CD4-positive, alpha-beta T cell treated with Interleukin-2 at 100 ng/mL for 4 hours (primary cell): Measurements from ENCODE around the gene GLG1.
A peak's percentile ranks its signal among the peaks of the same experiment; 100 is the strongest.
"Not testable (repeated sequence)": the region's sequence is repeated elsewhere in the genome, so short reads cannot be mapped to it uniquely, and the experiment has no call there.

Experiments
- DNase-seq: peaks from one replicate; pipeline ENCODE4 v3.0.0-alpha.2; 2020; ENCODE audit warnings: low spot score

The GLG1 gene

DNA sequence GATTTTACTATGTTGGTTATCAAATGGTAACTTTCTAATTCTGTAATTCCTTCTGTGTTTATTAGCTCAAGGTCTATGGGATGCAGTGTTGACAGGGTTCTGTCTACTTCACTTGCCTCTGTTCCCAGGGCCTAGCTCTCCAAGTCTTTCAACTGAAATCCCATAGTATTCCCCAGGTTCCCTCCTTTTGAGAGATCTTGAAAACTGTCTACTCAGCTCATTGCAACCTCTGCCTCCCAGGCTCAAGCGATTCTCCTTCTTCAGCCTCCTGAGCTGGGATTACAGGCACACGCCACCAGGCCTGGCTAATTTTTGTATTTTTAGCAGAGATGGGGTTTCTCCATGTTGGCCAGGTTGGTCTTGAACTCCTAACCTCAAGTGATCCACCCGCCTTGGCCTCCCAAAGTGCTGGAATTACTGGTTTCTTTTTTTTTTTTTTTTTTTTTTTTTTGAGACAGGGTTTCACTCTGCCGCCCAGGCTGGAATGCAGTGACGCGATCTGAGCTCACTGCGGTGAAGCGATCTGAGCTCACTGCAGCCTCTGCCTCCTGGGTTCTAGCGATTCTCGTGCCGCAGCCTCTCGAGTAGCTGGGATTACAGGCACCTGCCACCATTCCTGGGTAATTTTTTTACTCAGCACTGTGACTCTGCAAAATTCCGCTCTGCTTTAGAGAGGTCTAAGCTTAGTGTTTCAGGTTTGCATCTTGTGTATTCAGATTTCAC, 163.1 kb downstream of the GLG1 start:
- DNase-seq: not testable (repeated sequence)

DNA sequence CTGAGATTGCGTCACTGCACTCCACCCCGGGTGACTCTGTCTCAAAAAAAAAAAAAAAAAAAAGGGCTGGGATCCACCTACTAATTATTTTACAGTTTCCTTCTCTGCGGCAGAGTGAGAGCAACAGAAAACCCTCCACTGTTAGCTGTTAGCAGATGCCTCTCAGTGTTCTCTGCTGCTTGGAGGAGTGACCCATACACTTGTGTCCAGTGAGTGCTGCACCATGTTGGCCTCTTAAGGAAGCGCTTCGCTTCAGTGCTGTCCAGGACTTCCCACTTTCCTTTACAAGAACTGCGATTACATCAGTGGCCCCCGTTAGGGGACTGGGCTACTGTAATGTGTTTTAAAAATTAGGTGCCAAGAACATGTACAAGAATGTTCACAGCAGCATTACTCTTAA, 167.2 kb downstream of the GLG1 start:
- no peak for DNase-seq

DNA sequence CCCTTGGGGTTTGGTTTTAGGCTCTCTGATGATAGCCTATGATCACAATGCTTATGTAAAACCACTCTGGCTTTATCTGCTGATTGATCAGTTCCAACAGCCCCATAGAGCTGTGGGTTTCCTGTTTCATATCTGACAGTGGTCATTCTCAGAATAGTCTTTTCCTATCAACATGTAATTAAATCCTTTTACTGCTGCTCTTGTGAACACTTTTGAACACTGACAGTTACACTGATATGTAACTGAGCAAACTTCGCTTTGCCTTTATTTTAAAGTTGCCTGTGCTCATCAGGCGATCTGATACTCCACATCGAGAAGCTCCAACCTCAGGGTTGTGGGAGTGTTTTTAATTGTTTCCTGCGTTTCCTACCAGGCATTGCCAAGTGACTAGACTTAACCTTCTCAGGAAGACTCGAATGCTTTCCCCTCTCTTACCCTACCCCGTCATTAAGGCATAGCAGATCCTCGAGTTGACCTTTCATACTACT, 168.4 kb downstream of the GLG1 start:
- peak; percentile 55 for DNase-seq

DNA sequence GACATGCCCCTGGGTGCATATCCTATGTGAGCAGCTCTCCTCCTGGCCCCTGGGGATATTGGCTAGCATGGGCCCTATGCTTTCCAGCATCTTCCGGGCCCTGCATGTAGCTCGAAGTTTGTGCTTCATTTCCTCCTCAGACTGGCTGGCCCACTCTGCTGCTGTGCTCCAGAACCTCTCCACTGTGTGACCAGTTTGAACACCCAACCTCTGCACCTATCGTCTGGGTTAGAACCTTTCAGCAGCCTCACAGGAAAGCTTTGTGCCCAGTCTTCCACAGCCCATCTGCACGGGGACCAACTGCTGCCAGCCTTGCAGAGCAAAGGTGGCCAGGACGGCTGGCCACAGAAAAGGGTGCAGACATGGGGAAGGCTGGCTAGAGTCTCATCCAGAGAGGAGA, 175.4 kb downstream of the GLG1 start:
- DNase-seq: no peak

DNA sequence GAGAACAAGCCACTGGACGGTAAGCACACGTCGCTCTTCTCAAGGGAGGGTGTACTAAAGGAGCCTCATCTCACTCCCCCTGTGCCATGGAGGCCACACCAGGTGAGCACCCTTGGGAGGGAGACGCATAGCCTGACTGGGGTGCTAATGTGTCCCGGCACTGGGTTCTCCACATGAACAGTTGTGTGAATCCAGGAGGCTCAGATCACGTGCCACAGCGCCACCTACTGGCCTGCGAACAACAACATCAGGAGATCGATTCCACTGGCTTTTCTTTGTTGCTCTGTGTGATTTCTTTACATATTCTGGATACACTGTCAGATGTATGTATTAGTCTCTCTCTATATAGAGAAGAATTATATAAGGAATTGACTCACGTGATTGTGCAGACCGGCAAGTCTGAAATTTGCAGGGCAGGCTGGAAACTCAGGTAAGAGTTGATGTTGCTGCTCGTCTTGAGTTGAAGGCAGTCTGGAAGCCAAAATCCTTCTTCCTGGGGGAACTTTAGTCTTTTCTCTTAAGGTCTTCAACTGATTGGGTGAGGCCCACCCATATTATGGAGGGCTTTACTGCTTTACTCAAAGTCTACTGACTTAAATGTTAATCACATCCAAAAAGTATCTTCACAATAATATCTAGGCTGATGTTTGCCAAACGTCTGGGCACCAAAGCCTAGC, 176.7 kb downstream of the GLG1 start:
- DNase-seq: peak; percentile 55

DNA sequence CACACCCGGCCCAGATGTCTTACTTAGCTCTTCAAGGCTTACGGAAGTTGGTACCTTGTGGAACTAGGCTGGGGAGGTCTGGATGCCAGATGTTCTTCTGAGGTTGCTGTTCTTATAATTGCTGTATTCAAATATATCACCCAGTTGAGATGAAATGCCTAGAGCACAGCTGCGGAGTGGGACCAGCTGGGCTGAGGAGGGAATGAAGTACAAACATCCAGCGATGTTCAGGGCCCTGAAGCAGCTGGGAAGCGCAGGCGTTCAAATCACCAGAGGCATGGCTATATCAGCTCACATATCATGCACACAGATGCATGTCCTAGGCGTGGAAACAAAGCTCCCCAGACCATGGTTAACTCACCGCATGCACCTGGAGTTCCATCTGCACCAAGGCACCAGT, 178.4 kb downstream of the GLG1 start:
- not testable (repeated sequence) for DNase-seq

DNA sequence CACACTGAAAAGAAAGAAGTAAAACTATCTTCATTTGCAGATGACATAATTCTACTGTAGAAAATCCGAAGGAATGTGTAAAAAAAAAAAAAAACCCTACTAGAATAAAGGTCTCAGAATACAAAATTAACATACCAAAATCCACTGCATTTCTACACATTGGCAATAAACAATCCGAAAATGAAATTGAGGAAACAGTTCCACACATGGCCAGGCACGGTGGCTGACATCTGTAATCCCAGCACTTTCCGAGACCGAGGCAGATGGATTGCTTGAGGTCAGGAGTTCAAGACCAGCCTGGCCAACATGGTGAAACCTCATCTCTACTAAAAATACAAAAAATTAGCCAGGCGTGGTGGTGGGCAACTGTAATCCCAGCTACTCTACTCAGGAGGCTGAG, 181.2 kb downstream of the GLG1 start:
- not testable (repeated sequence) for DNase-seq

DNA sequence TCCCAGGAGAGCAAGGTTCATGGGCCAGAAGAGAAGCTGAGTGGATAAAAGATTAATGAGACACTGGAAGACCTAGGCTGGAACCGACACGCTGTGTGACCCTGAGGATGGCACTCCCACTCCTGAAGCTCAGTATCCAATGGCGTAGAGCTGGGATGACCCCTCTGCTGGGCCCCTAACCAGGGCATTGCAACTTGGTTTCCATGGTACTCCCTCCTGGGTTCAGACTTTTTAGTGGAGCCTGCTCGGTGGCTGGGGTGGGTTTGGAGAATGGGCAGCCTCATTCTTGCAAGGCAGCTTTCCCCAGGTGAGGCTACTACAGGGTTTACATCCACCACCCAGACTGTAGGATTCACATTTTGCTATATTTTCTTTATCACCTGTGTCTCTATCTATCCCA, 183.2 kb downstream of the GLG1 start:
- DNase-seq: not testable (repeated sequence)

DNA sequence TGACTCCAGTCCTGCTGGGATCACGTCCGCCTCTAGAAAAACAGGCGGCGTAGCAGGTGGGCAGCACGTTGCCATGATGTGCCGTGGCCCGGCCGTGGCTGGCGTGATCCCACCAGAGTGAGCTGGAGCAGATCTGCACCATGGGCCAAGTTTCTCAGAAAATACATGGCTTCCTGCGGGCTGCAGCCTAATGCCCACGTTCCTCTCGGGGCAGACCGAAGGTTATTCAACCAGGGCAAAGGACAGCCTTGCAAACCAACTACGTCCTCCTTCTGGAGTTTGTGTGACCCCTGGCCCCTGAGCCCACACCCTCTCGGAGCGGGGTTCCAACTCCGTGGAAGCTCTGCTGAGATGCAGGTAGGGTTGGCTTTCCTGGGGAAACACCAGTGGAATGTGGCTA, 184.8 kb downstream of the GLG1 start:
- not testable (repeated sequence) for DNase-seq

DNA sequence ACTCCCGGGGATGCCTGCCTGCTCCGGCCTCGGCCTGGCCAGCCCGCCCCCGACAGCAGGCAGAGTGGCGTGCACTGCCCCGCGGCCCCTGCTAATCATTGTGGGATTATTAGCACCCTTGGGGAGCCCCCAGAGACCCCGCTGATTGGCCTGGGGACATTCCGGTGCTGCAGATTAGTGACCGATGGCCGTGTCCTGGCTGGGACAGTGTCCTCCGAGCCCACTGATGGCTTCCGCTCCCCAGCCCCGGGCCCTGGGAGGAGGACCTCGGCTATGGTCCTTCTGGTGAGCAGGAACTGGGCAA, 185.5 kb downstream of the GLG1 start:
- DNase-seq: not testable (repeated sequence)

DNA sequence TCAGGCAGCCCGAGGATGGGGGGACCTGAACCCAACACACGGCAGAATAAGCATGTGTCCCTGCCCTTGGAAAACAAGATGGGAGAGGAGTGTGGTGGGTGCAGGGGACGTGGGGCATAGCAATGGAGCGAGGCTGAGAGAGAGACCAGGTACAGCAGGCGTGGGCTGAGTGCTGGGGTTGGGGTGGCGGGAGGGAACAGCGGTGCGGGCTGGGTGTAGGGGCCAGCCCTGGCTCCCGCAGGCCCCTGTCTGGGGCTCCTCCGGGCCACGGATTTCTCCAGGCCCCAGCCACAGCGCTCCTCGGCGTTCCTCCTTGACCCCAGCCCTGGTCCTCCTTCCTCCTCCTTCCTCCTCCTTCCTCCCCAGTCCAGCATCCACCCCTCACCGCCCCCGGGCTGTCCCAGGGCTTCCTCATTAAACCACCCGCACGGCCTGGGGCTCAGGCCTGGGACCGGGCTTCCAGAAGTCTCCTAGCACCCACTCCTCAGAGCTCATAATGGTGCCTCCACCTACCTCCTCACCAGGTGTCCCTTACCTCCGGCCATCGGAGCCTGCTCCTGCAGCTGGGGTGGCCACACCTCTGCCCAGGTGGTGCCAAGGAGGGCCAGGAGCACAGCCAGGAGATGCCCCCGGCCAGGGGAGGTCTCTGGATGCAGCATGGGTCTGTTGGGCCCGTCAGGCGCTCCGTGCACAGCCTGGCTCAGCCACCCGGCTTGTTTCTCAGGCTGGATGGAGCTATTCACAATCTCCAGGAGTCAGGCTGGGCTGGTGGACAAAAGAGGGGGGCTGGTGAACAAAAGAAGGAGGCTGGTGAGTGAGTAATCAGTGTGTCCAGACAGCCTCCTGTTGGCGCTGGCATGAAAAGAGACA, 186.1 kb downstream of the GLG1 start, which contains the start of gene CLEC18B:
Gene CLEC18B, minus strand, starts transcription at position 867 of the 870 bp plus-strand sequence. Its CDS starts 208 bp downstream, at position 659.
- DNase-seq: not testable (repeated sequence)

DNA sequence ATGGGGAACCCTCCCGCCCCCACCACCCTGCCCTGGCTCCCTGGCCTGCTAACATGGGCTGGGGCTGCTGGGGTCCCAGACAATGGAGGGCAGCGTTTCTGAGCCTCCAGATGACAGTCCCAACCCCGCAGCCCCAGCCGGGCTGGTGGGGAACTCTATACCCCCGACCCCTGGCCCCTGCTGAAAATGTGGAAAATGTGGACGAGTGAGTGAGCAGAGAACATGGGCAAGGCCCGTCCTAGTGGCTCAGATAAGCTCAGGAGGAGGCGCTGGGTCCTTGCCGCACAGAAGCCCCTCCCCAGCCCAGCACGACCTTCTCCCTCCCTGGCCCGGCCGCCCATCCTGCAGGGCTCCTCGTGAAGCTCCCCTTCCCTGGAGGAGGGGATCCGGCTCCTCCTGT, 187.1 kb downstream of the GLG1 start:
- not testable (repeated sequence) for DNase-seq

DNA sequence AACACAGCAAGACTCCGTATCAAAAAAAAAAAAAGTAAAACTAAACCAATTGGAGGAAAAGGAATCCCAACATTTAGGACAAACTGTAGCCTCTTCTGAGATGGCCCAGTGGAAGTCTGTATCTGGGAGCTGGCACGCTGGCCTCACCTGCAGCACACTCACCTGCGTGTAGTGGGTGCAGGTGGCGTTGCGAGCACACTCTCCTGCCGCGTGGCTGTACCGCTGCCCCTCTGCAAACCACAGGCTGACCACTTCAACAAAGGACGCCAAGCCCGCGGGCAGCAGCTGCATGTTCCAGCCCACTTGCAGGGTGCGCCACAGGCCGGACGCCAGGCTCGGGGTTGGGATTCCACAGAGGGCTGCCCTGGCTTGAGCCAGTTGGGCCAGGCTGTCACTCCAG, 189.0 kb downstream of the GLG1 start:
- DNase-seq: not testable (repeated sequence)

DNA sequence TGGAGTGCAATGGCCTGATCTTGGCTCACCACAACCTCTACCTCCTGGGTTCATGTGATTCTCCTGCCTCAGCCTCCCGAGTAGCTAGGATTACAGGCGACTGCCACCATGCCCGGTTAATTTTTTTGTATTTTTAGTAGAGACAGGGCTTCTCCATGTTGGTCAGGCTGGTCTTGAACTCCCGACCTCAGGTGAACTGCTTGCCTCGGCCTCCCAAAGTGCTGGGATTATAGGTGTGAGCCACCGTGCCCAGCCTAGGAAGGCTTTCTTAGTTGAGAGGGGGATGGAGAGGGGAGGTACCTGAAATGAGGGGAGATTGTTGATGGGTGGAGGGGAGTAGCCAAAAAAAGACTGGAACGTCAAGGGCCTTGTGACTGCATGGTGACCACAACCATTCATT, 193.0 kb downstream of the GLG1 start:
- DNase-seq: not testable (repeated sequence)

DNA sequence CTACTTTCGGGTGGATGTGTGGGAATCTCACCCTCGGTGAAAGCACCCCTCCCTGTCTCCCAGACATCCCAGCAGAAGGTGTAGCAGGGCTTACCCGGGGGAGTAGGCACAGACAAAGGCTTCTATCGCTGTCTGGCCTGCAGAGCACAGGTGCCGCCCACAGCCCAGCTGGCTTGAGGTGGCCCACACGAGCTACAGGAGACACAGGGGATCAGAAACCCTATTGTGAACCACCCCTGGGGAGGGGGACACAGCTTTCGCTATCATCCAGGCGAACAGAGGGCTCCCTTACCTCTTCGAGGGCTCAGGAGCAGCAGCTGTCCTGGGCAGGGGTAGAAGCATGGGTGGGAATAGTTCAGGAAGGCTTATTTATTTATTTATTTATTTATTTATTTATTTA, 193.4 kb downstream of the GLG1 start:
- not testable (repeated sequence) for DNase-seq

DNA sequence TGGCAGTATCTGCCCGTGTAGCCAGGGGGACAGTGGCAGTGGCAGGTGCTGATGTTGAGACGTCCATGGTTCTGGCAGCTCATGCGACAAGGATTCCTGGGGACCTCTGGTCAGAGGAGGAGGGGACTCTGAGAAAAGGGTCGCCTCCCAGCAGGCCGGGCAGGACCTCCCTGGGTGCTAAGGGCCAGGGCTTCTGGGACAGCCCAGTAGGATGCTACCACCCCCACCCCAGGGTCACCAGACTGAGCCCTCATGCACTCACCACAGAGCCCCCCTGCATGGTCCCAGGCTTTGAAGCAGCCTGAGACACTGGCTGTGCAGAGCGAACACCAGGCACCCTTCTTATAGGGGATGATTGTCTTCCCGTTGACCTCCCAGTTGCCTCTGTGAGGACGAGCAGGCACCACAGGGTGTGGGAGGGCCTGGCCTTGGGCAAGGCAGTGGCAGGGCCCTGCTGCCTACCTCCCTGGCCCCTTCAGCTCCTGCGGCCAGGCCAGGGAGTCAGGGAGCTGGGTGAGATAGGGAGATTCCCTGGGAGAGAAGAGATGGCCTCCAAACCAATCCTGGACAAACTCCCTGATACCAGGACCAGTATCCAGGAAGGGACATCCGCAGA, 194.0 kb downstream of the GLG1 start:
- not testable (repeated sequence) for DNase-seq

DNA sequence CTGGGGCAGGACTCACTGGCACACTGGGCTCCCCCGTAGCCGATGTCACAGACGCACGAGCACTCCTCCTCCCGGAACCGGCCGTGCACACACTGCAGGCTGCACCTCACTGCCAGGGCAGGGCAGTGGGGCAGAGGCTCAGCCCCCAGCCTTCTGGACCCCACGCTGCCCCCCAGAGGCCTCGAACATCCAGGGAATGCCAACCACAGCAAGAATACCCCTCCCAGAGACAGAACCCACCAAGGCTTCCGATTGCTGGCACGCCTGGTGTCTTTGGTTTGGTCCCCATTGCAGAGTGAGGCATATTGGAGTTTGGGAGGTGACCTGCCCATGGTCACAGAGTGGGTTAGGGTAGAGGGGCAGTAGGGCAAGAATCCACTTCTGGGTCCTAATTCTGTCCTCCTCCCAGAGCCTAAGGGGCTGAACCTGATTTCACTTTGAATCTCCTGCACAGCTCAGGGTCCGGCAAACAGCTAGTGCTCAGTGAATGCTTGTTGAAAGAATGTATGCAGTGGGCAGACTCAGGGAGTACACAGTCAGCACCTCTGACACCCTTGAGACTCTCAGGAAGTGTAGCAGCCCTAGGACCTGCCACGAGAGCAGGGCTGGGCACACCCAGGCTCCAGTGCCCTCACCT, 194.7 kb downstream of the GLG1 start:
- not testable (repeated sequence) for DNase-seq

DNA sequence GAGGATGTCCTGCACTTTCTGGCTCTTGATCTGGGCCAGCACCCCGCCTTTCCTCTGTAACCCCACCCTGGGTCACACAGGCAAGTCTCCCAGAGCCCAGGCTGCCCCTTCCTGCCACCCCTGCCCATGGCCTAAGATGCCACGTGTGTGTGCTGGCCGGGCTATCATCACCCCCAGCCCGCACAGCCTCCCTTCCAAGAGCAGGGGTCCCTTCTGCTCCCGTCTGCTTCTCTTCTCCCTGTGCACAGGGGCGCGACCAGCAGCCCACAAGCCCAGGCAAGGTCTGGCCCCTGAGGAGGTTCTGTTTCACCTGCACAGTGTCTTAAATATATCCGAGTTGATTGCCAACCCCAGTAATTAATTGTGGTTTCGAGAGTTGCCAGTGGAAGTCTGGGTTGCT, 195.9 kb downstream of the GLG1 start:
- not testable (repeated sequence) for DNase-seq

DNA sequence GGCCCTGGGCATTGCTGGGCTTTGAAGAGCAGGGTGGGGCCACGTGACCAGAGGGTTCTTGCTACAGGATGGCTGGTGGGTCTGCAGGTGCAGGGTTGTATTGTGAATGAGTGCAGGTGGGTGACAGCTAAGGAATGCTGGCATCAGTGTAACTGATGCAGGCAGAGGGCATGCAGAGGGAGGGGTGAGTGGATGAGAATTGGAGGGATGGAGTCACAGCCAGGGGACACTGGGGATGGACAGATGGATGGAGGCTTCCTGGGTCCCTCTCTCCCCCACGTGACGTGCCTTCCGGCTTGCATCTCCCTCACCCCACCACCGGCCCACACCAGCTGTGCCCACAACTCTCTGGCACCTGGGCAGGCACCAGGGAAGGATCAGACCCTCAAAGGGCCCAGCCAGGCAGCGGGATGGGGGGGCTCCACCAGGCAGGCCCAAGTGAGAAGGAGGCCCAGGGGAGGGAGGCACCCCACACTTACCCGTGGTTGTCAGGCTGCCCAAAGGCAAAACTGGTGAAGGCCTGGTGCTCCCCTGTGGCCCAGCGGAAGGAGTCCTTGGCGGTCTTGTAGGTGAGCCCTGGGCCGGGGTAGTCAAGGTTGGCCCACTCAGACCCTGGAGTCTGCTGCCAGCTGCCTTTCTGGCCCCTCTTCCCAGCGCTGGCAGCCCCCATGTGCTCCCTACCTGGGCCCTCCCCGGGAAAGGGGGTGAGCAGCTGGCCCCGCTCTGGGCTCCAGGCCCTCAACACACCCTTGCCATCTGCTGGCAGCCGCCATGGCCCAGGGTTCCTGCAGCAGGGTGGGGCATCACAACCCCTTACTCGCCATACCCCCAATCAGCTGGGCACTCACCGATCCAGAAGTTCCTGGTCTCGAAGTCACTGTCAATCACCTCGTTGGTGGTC, 196.6 kb downstream of the GLG1 start:
- DNase-seq: not testable (repeated sequence)

DNA sequence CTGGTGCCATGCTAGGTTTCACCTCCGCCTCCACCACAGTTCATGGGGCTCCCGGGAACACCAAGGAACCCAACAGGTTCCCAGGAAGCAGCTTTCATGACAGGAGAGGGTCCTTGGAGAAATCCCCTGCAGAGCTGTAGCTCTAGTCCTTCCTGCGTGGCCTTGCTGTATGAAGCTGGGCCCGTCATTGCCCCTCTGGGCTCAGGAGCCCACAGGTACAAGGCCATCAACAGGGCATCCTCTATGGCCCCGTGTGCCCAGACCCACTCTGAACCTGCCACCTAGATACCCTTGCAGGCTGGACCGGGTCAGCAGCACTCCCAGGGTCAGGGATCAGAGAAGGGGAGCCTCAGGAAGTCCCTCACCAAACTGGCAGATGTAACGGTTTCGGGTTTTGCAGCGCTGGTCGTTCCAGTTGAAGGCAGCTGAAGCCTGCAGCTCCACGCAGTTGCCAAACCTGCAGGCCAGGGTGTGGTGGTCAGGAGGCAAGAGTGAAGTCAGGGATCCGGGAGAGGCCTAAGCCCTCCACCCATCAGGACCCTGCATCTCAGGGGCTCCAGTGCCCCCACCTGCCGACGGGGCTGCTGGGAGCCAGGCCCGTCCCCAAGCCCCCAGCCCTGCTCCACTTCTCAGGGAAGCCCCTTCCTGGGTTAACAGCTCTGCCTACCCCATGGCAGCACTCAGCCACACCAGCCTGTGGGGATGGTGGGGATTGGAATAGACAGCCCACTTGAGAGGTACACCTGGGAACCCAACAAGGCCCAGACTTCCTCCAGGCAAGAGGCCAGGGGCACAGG, 197.5 kb downstream of the GLG1 start:
- DNase-seq: not testable (repeated sequence)
